PFSK-1 (cell line): ENCODE results near the gene SIVA1.

Experiments
- FOXP2 ChIP-seq: optimal IDR thresholded peaks from 2 replicates; pipeline ENCODE3; 2011; ENCODE audit warnings: borderline replicate concordance, control low read depth, inconsistent platforms; ENCODE audit not compliant: insufficient read depth; ENCODE audit errors: extremely low read length, extremely low read depth
- POLR2AphosphoS5 ChIP-seq: IDR thresholded peaks from 2 replicates; pipeline ENCODE4 v1.6.1; 2012; ENCODE audit warnings: low read depth, mild to moderate bottlenecking, control low read depth, low read length, moderate library complexity
- SIN3A ChIP-seq: IDR thresholded peaks from 2 replicates; pipeline ENCODE4 v1.6.1; 2012; ENCODE audit warnings: mild to moderate bottlenecking, low read length, moderate library complexity, borderline replicate concordance; ENCODE audit not compliant: insufficient read depth
- TAF1 ChIP-seq: IDR thresholded peaks from 2 replicates; pipeline ENCODE4 v1.6.1; 2012; ENCODE audit warnings: low read length, control low read depth, borderline replicate concordance; ENCODE audit not compliant: insufficient read depth
- TF ChIP-seq, protein P1 (sequence below), 2 experiments: IDR thresholded peaks; 2 replicates each; pipeline versions ENCODE4 v1.6.1 to v1.8.0; 2011 to 2012; ENCODE audit warnings: low read depth in 2 of 2, low read length in 2 of 2, control low read depth in 1 of 2, inconsistent platforms in 1 of 2, mild to moderate bottlenecking in 1 of 2, moderate library complexity in 1 of 2; ENCODE audit not compliant: insufficient read depth in 1 of 2

The SIVA1 gene

GRCh38 chr14:104724407-104724980 lies 28.5 kb upstream of the SIVA1 start:
- TF ChIP-seq, protein P1, sequence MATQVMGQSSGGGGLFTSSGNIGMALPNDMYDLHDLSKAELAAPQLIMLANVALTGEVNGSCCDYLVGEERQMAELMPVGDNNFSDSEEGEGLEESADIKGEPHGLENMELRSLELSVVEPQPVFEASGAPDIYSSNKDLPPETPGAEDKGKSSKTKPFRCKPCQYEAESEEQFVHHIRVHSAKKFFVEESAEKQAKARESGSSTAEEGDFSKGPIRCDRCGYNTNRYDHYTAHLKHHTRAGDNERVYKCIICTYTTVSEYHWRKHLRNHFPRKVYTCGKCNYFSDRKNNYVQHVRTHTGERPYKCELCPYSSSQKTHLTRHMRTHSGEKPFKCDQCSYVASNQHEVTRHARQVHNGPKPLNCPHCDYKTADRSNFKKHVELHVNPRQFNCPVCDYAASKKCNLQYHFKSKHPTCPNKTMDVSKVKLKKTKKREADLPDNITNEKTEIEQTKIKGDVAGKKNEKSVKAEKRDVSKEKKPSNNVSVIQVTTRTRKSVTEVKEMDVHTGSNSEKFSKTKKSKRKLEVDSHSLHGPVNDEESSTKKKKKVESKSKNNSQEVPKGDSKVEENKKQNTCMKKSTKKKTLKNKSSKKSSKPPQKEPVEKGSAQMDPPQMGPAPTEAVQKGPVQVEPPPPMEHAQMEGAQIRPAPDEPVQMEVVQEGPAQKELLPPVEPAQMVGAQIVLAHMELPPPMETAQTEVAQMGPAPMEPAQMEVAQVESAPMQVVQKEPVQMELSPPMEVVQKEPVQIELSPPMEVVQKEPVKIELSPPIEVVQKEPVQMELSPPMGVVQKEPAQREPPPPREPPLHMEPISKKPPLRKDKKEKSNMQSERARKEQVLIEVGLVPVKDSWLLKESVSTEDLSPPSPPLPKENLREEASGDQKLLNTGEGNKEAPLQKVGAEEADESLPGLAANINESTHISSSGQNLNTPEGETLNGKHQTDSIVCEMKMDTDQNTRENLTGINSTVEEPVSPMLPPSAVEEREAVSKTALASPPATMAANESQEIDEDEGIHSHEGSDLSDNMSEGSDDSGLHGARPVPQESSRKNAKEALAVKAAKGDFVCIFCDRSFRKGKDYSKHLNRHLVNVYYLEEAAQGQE (IDR thresholded peaks at IDR 0.05; ENCODE audit: insufficient read depth in 1 of 2, low read depth in 2 of 2, low read length in 2 of 2) = no peak

- TF ChIP-seq SIN3A = no peak
- TF ChIP-seq, protein P1 (IDR thresholded peaks at IDR 0.05; ENCODE audit: insufficient read depth in 1 of 2, low read depth in 2 of 2, low read length in 2 of 2) = no peak
- no peak for TF ChIP-seq POLR2AphosphoS5
- no peak for TF ChIP-seq FOXP2
- no peak for TF ChIP-seq TAF1
These were observed 27.8 kb upstream of the SIVA1 start for GRCh38 chr14:104724981-104725771.

GRCh38 chr14:104725772-104726548 lies 27.0 kb upstream of the SIVA1 start:
- TF ChIP-seq FOXP2 = no peak
- TF ChIP-seq TAF1 = no peak
- no peak for TF ChIP-seq SIN3A
- TF ChIP-seq, protein P1 (IDR thresholded peaks at IDR 0.05; ENCODE audit: insufficient read depth in 1 of 2, low read depth in 2 of 2, low read length in 2 of 2) = no peak
- TF ChIP-seq POLR2AphosphoS5 = no peak

GRCh38 chr14:104726600-104727451 lies 26.1 kb upstream of the SIVA1 start:
- TF ChIP-seq, protein P1 (IDR thresholded peaks at IDR 0.05; ENCODE audit: insufficient read depth in 1 of 2, low read depth in 2 of 2, low read length in 2 of 2) = no peak
- no peak for TF ChIP-seq POLR2AphosphoS5
- no peak for TF ChIP-seq FOXP2
- no peak for TF ChIP-seq SIN3A
- TF ChIP-seq TAF1 = no peak
